CD8-positive, alpha-beta memory T cell (primary cell): Measurements from ENCODE around the gene CRYGD. TPM values are rescaled to one million over a fixed set of nuclear protein-coding genes. Genes with fewer than 3 reads are reported as not detected.

ENCODE experiments used
- CTCF ChIA-PET: fragments of 350-600 bp; sonication (Branson Sonifier 250); formaldehyde crosslinking; loops from one replicate; lab custom pipeline; 2021; ENCODE audit warnings: antibody characterized with exemption; lab: Charles Lee
- POLR2A ChIA-PET: fragments of 350-600 bp; sonication (Branson Sonifier 250); formaldehyde crosslinking; loops from one replicate; lab custom pipeline; 2021; ENCODE audit warnings: antibody characterized with exemption; lab: Charles Lee
- DNase-seq, 5 donors: peaks; one replicate each; pipeline versions ENCODE4 v3.0.0 to v3.0.0-alpha.2; 2020 to 2022; ENCODE audit warnings: mixed read lengths in 1 of 5
- H3K27ac ChIP-seq: one replicate; pipeline ENCODE4 v1.7.0; 2013; ENCODE audit warnings: low read depth, mild to moderate bottlenecking, low read length, moderate library complexity
- H3K27me3 ChIP-seq: 2 replicates; pipeline ENCODE4 v1.7.0; 2013; ENCODE audit warnings: low read length, mild to moderate bottlenecking; ENCODE audit not compliant: insufficient read depth, poor library complexity, severe bottlenecking
- H3K36me3 ChIP-seq: 2 replicates; pipeline ENCODE4 v1.7.0; 2013; ENCODE audit warnings: mild to moderate bottlenecking, low read length, moderate library complexity; ENCODE audit not compliant: insufficient read depth
- H3K4me1 ChIP-seq: 2 replicates; pipeline ENCODE4 v1.7.0; 2013; ENCODE audit warnings: mild to moderate bottlenecking, low read length, moderate library complexity; ENCODE audit not compliant: insufficient read depth
- H3K4me3 ChIP-seq: 2 replicates; pipeline ENCODE4 v1.7.0; 2013; ENCODE audit warnings: mild to moderate bottlenecking, low read length
- H3K9me3 ChIP-seq: 2 replicates; pipeline ENCODE4 v1.7.0; 2013; ENCODE audit warnings: mild to moderate bottlenecking, low read length
- H3K27ac Mint-ChIP-seq, 8 donors: one replicate each; pipeline ENCODE4 v1.8.0; 2020 to 2021; ENCODE audit warnings: mixed read lengths in 8 of 8, mild to moderate bottlenecking in 6 of 8, inconsistent platforms in 3 of 8, moderate library complexity in 3 of 8
- H3K27me3 Mint-ChIP-seq, 2 donors: one replicate each; pipeline ENCODE4 v1.8.0; 2020 to 2021; ENCODE audit warnings: mixed read lengths in 2 of 2, mild to moderate bottlenecking in 1 of 2, moderate library complexity in 1 of 2
- H3K36me3 Mint-ChIP-seq, 3 donors: one replicate each; pipeline ENCODE4 v1.8.0; 2020 to 2021; ENCODE audit warnings: mixed read lengths in 3 of 3, inconsistent platforms in 1 of 3, mild to moderate bottlenecking in 1 of 3
- H3K4me1 Mint-ChIP-seq, 3 donors: one replicate each; pipeline ENCODE4 v1.8.0; 2020 to 2021; ENCODE audit warnings: mixed read lengths in 3 of 3, inconsistent platforms in 1 of 3, mild to moderate bottlenecking in 1 of 3
- H3K4me3 Mint-ChIP-seq, 7 donors: one replicate each; pipeline ENCODE4 v1.8.0; 2020 to 2021; ENCODE audit warnings: mixed read lengths in 7 of 7, mild to moderate bottlenecking in 6 of 7, moderate library complexity in 4 of 7, inconsistent platforms in 2 of 7
- H3K9me3 Mint-ChIP-seq, 5 donors: one replicate each; pipeline ENCODE4 v1.8.0; 2020 to 2022; ENCODE audit warnings: mixed read lengths in 5 of 5, mild to moderate bottlenecking in 3 of 5, moderate library complexity in 2 of 5, inconsistent platforms in 1 of 5
- polyA plus RNA-seq: library from polyadenylated mRNA; unstranded; fragments of 300-500 nt; fragmentation: Illumina TruSeq; gene quantifications from one replicate; pipeline ENCODE4 v1.2.3, GENCODE V29; 2021
- total RNA-seq, 2 experiments: library from RNA; stranded (reverse); gene quantifications; one replicate each; pipeline ENCODE4 v1.2.3, GENCODE V29; 2021

CRYGD gene
- total and polyA plus RNA-seq, 3 experiments from 2014 or later, result not detected

GRCh38 chr2:208136716-208137094 is 12.4 kb upstream of the CRYGD start:
- no peak overlapping the region for H3K4me3 ChIP-seq
- H3K36me3 Mint-ChIP-seq, result peaks cover 0 to 4% (median 0%) of the 10 kb centered on the region in 3 donors
- peaks cover 0 to 6% (median 0%) of the 10 kb centered on the region in 5 donors for H3K9me3 Mint-ChIP-seq
- no peak overlapping the region for H3K27ac ChIP-seq
- peaks cover 4 to 6% of the 10 kb centered on the region in 2 donors for H3K27me3 Mint-ChIP-seq
- no peaks in the 10 kb centered on the region for H3K9me3 ChIP-seq
- H3K4me3 Mint-ChIP-seq, result no peak overlapping the region
- peaks cover 6 to 11% (median 8%) of the 10 kb centered on the region in 3 donors for H3K4me1 Mint-ChIP-seq
- POLR2A ChIA-PET, result no interaction called here
- H3K4me1 ChIP-seq, result peaks cover 7% of the 10 kb centered on the region
- CTCF ChIA-PET, result no interaction called here
- no peaks in the 10 kb centered on the region for H3K36me3 ChIP-seq
- DNase-seq, result no peak
- no peak overlapping the region for H3K27ac Mint-ChIP-seq
- no peaks in the 10 kb centered on the region for H3K27me3 ChIP-seq

- H3K27me3 Mint-ChIP-seq, result peaks cover 4 to 6% of the 10 kb centered on the region in 2 donors
- Histone ChIP-seq H3K4me1 (peaks cover 7% of the 10 kb centered on the region), H3K27me3 (no peaks in the 10 kb centered on the region), H3K27ac (no peak overlapping the region), H3K4me3 (no peak overlapping the region), H3K36me3 (no peaks in the 10 kb centered on the region), H3K9me3 (no peaks in the 10 kb centered on the region)
- no peak overlapping the region for H3K4me3 Mint-ChIP-seq
- H3K4me1 Mint-ChIP-seq, result peaks cover 6 to 11% (median 8%) of the 10 kb centered on the region in 3 donors
- CTCF ChIA-PET, result no interaction called here
- H3K27ac Mint-ChIP-seq, result no peak overlapping the region
- POLR2A ChIA-PET, result no interaction called here
- H3K36me3 Mint-ChIP-seq, result peaks cover 0 to 4% (median 0%) of the 10 kb centered on the region in 3 donors
- no peak for DNase-seq
- peaks cover 0 to 6% (median 0%) of the 10 kb centered on the region in 5 donors for H3K9me3 Mint-ChIP-seq
Observed at GRCh38 chr2:208135794-208136715, 11.7 kb upstream of the CRYGD start.

GRCh38 chr2:208134928-208135586 is 10.7 kb upstream of the CRYGD start:
- no peak overlapping the region for H3K27ac ChIP-seq
- H3K4me1 ChIP-seq, result peaks cover 7% of the 10 kb centered on the region
- H3K27ac Mint-ChIP-seq, result peak overlapping the region in 1 of 8 donors; percentile 61
- POLR2A ChIA-PET, result no interaction called here
- H3K9me3 ChIP-seq, result no peaks in the 10 kb centered on the region
- peaks cover 0 to 4% (median 0%) of the 10 kb centered on the region in 3 donors for H3K36me3 Mint-ChIP-seq
- H3K9me3 Mint-ChIP-seq, result peaks cover 0 to 6% (median 0%) of the 10 kb centered on the region in 5 donors
- peak overlapping the region in 1 of 7 donors; percentile 15 for H3K4me3 Mint-ChIP-seq
- peaks cover 6 to 11% (median 8%) of the 10 kb centered on the region in 3 donors for H3K4me1 Mint-ChIP-seq
- CTCF ChIA-PET, result no interaction called here
- H3K4me3 ChIP-seq, result no peak overlapping the region
- H3K36me3 ChIP-seq, result no peaks in the 10 kb centered on the region
- H3K27me3 ChIP-seq, result no peaks in the 10 kb centered on the region
- peak in 1 of 5 donors; percentile 14 for DNase-seq
- H3K27me3 Mint-ChIP-seq, result peaks cover 4 to 7% of the 10 kb centered on the region in 2 donors

- H3K27ac ChIP-seq, result no peak overlapping the region
- no peaks in the 10 kb centered on the region for H3K36me3 ChIP-seq
- H3K4me1 Mint-ChIP-seq, result peaks cover 6 to 9% (median 8%) of the 10 kb centered on the region in 3 donors
- no peaks in the 10 kb centered on the region for H3K9me3 ChIP-seq
- no peak overlapping the region for H3K4me3 ChIP-seq
- no peak overlapping the region for H3K4me3 Mint-ChIP-seq
- CTCF ChIA-PET, result no interaction called here
- no peaks in the 10 kb centered on the region for H3K9me3 Mint-ChIP-seq
- peaks cover 7% of the 10 kb centered on the region for H3K4me1 ChIP-seq
- no peaks in the 10 kb centered on the region for H3K27me3 ChIP-seq
- H3K27me3 Mint-ChIP-seq, result peaks cover 2 to 17% of the 10 kb centered on the region in 2 donors
- DNase-seq, result no peak
- H3K36me3 Mint-ChIP-seq, result no peaks in the 10 kb centered on the region
- POLR2A ChIA-PET, result no interaction called here
- no peak overlapping the region for H3K27ac Mint-ChIP-seq
Observed at GRCh38 chr2:208130712-208131110, 6.4 kb upstream of the CRYGD start.

- Mint-ChIP-seq H3K27ac (no peak within 1 kb of the TSS), H3K27me3 (peaks cover 9 to 24% of the 10 kb centered on the region in 2 donors), H3K4me3 (no peak within 1 kb of the TSS), H3K4me1 (peaks cover 0 to 6% (median 3%) of the 10 kb centered on the region in 3 donors), H3K9me3 (no peaks in the 10 kb centered on the region), H3K36me3 (peaks cover 0 to 1% (median 0%) of the 10 kb centered on the region in 3 donors)
- Histone ChIP-seq H3K4me1 (peaks cover 2% of the 10 kb centered on the region), H3K9me3 (no peaks in the 10 kb centered on the region), H3K36me3 (no peaks in the 10 kb centered on the region), H3K27ac (no peak within 1 kb of the TSS), H3K27me3 (no peaks in the 10 kb centered on the region), H3K4me3 (no peak within 1 kb of the TSS)
- no peak for DNase-seq
- POLR2A ChIA-PET, result no interaction called here
- CTCF ChIA-PET, result no interaction called here
Observed at GRCh38 chr2:208129744-208130711, 5.7 kb upstream of the CRYGD start, which contains the start of gene CRYGC. Gene CRYGC (minus strand): TSS chr2:208129828. CDS start chr2:208129792, 36 bp downstream.

- Histone ChIP-seq H3K36me3 (no peaks in the 10 kb centered on the region), H3K4me3 (no peak overlapping the region), H3K4me1 (no peaks in the 10 kb centered on the region), H3K27ac (no peak overlapping the region), H3K27me3 (no peaks in the 10 kb centered on the region), H3K9me3 (no peaks in the 10 kb centered on the region)
- ChIA-PET CTCF (no interaction called here), POLR2A (no interaction called here)
- H3K27ac Mint-ChIP-seq, result no peak overlapping the region
- DNase-seq, result no peak
- peaks cover 0 to 1% (median 0%) of the 10 kb centered on the region in 3 donors for H3K36me3 Mint-ChIP-seq
- H3K4me1 Mint-ChIP-seq, result peaks cover 5 to 17% (median 7%) of the 10 kb centered on the region in 3 donors
- no peaks in the 10 kb centered on the region for H3K9me3 Mint-ChIP-seq
- no peak overlapping the region for H3K4me3 Mint-ChIP-seq
- H3K27me3 Mint-ChIP-seq, result peaks cover 15 to 37% of the 10 kb centered on the region in 2 donors
Observed at GRCh38 chr2:208128136-208128535, 3.8 kb upstream of the CRYGD start.

GRCh38 chr2:208127090-208127489 is 2.8 kb upstream of the CRYGD start:
- no peak overlapping the region for H3K4me3 ChIP-seq
- no peak overlapping the region for H3K4me3 Mint-ChIP-seq
- no peaks in the 10 kb centered on the region for H3K4me1 ChIP-seq
- peaks cover 15 to 31% of the 10 kb centered on the region in 2 donors for H3K27me3 Mint-ChIP-seq
- H3K9me3 Mint-ChIP-seq, result no peaks in the 10 kb centered on the region
- CTCF ChIA-PET, result no interaction called here
- no peak overlapping the region for H3K27ac ChIP-seq
- no peaks in the 10 kb centered on the region for H3K27me3 ChIP-seq
- H3K36me3 ChIP-seq, result no peaks in the 10 kb centered on the region
- POLR2A ChIA-PET, result no interaction called here
- H3K27ac Mint-ChIP-seq, result no peak overlapping the region
- H3K4me1 Mint-ChIP-seq, result peaks cover 5 to 17% (median 7%) of the 10 kb centered on the region in 3 donors
- H3K9me3 ChIP-seq, result no peaks in the 10 kb centered on the region
- no peak for DNase-seq
- H3K36me3 Mint-ChIP-seq, result peaks cover 0 to 1% (median 0%) of the 10 kb centered on the region in 3 donors
